Measurements from ENCODE around the gene SULT1C4. TPM values are rescaled to one million over a fixed set of nuclear protein-coding genes. Genes with fewer than 3 reads are reported as not detected.

SULT1C4 gene
- total and polyA plus RNA-seq, 2 of the 8 experiments (the other 6 are each of a cell fraction or from before 2014, with no cell fraction given) = 1.5 to 2.1 TPM

DNA sequence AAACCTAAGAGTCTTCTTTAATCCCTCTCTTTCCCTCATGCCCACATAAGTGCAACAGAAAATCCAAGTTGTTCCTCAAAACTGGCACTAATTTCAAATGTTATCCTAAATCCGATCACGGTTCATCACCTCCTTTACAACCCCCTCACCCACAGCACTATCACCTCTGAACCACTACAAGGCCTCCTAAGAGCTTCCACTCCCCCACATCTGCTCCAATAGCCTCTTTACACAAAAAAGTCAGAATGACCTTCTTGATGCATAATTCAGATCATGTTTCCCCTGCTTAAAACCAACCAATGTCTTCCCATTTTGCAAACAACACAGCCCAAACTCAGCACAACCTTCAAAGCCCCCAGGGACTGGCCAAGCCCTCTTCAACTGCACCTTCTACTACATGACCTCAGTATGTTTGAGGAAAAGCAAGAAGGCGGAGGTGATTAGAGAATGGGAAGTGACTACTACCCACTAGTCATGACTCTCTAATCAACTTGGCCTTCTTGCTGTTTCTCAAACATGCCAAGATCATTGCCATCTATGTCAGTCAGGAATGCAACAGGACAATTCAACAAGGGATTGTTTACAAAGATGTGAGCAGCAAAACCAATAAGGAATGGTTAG lies 36.6 kb downstream of the SULT1C4 start:
- H2AK5ac ChIP-seq (ENCODE audit: low read depth, low read length) = no peak overlapping the region
- no peak overlapping the region for H4K91ac ChIP-seq (replicated peaks; ENCODE audit: insufficient read length, low read length)
- no peak overlapping the region for H3K4me2 ChIP-seq (ENCODE audit: insufficient read depth in 1 of 2, low read depth in 2 of 2, low read length in 2 of 2)
- no peaks in the 10 kb centered on the region for H4K20me1 ChIP-seq (replicated peaks in 1 of 2; ENCODE audit: control insufficient read depth in 1 of 2, insufficient read depth in 2 of 2, low read length in 2 of 2)
- no peaks in the 10 kb centered on the region for H3K9me3 ChIP-seq (ENCODE audit: insufficient read depth in 2 of 2, low read depth in 1 of 2, low read length in 1 of 2)
- no peak overlapping the region for H3K4me3 ChIP-seq (ENCODE audit: extremely low read depth in 1 of 4, insufficient read depth in 2 of 4, low read depth in 3 of 4, low read length in 4 of 4)
- H4K5ac ChIP-seq (ENCODE audit: insufficient read length, low read depth, low read length) = no peak overlapping the region
- H3K9ac ChIP-seq (replicated peaks in 1 of 4; ENCODE audit: extremely low read depth in 1 of 4, low read depth in 3 of 4, low read length in 3 of 4) = no peak overlapping the region
- H2BK120ac ChIP-seq (replicated peaks; ENCODE audit: low read depth, low read length) = no peak overlapping the region
- H3K4ac ChIP-seq (replicated peaks; ENCODE audit: insufficient read length, low read depth, low read length) = no peak overlapping the region
- H3K27me3 ChIP-seq (replicated peaks in 1 of 4; ENCODE audit: control insufficient read depth in 3 of 4, extremely low read depth in 1 of 4, insufficient read depth in 3 of 4, low read length in 3 of 4) = no peaks in the 10 kb centered on the region
- no peak overlapping the region for H3K14ac ChIP-seq (ENCODE audit: insufficient read length)
- no peaks in the 10 kb centered on the region for H3K36me3 ChIP-seq (ENCODE audit: control insufficient read depth in 2 of 4, insufficient read depth in 4 of 4, low read length in 3 of 4)
- no peak overlapping the region for H2BK20ac ChIP-seq (ENCODE audit: low read length)
- 90% methylated on average over 3 of the region's 3 CpGs; no CpG with 5 or more reads in 1 of the 2 experiments for WGBS, 2 experiments (ENCODE audit: extremely low coverage in 1 of 2, insufficient coverage in 1 of 2, insufficient read length in 1 of 2, insufficient replicate concordance in 2 of 2, low coverage in 1 of 2, low lambda C conversion rate in 2 of 2, missing lambda C conversion rate in 1 of 2)
- ChIA-PET CTCF (ENCODE audit: partially characterized antibody) (interaction anchor here (1.6 kb wide), 1 partner anchor 13 kb away, joined by 4 read pairs; no protein-coding TSS in a partner anchor), POLR2A (ENCODE audit: partially characterized antibody) (no interaction called here)
- H3K18ac ChIP-seq (ENCODE audit: extremely low read depth, low read length) = no peak overlapping the region
- no peak overlapping the region for H3K56ac ChIP-seq (replicated peaks; ENCODE audit: insufficient read length, low read depth, low read length)
- H2BK12ac ChIP-seq (ENCODE audit: low read depth, low read length) = no peak overlapping the region
- H2AFZ ChIP-seq (ENCODE audit: low read length) = no peak overlapping the region
- H3K79me1 ChIP-seq (ENCODE audit: low read depth, low read length) = no peaks in the 10 kb centered on the region
- H3K23ac ChIP-seq (ENCODE audit: insufficient read length) = no peak overlapping the region
- H2BK15ac ChIP-seq (ENCODE audit: low read length) = no peak overlapping the region
- H3K4me1 ChIP-seq (replicated peaks in 1 of 4; ENCODE audit: control insufficient read depth in 3 of 4, insufficient read depth in 4 of 4, low read length in 3 of 4) = no peaks in the 10 kb centered on the region
- no peaks in the 10 kb centered on the region for H3K79me2 ChIP-seq (ENCODE audit: control insufficient read depth in 1 of 2, insufficient read depth in 2 of 2, low read length in 2 of 2)
- no peaks in the 10 kb centered on the region for H3K23me2 ChIP-seq (ENCODE audit: low read depth, low read length)
- no peak overlapping the region for H2BK5ac ChIP-seq (ENCODE audit: low read depth, low read length)
- no peak overlapping the region for H4K8ac ChIP-seq (ENCODE audit: extremely low read depth, insufficient read depth, low read length)
- FAIRE-seq = no peak
- H3K27ac ChIP-seq (ENCODE audit: low read depth, low read length) = no peak overlapping the region
- DNase-seq (ENCODE audit: low read depth in 1 of 2, low spot score in 2 of 2) = no peak
- TF ChIP-seq KDM4A (IDR thresholded peaks at IDR 0.05; ENCODE audit: low read depth, low read length, severe bottlenecking) = no peak
- no peak for TF ChIP-seq YY1 (IDR thresholded peaks at IDR 0.05; ENCODE audit: low read depth, low read length)
- TF ChIP-seq SIN3A (conservative IDR thresholded peaks at IDR 0.05 in 1 of 2, IDR thresholded peaks at IDR 0.05 in 1 of 2; ENCODE audit: low read depth in 1 of 2, low read length in 2 of 2) = no peak
- TF ChIP-seq GABPA (IDR thresholded peaks at IDR 0.05; ENCODE audit: borderline replicate concordance, insufficient read depth, low read length) = no peak
- TF ChIP-seq MAFK (IDR thresholded peaks at IDR 0.05; ENCODE audit: low read depth, low read length) = no peak
- no peak for TF ChIP-seq BACH1 (IDR thresholded peaks at IDR 0.05; ENCODE audit: low read length)
- TF ChIP-seq GTF2F1 (IDR thresholded peaks at IDR 0.05; ENCODE audit: borderline replicate concordance, low read depth, low read length) = no peak
- TF ChIP-seq BRCA1 (IDR thresholded peaks at IDR 0.05; ENCODE audit: low read depth, low read length) = no peak
- TF ChIP-seq HDAC2 (IDR thresholded peaks at IDR 0.05; ENCODE audit: borderline replicate concordance in 1 of 2, low read depth in 2 of 2, low read length in 2 of 2) = no peak
- no peak for TF ChIP-seq CHD2 (IDR thresholded peaks at IDR 0.05; ENCODE audit: low read length)
- no peak for TF ChIP-seq PHF8 (conservative IDR thresholded peaks at IDR 0.05; ENCODE audit: low read depth, low read length)
- TF ChIP-seq, protein P1, sequence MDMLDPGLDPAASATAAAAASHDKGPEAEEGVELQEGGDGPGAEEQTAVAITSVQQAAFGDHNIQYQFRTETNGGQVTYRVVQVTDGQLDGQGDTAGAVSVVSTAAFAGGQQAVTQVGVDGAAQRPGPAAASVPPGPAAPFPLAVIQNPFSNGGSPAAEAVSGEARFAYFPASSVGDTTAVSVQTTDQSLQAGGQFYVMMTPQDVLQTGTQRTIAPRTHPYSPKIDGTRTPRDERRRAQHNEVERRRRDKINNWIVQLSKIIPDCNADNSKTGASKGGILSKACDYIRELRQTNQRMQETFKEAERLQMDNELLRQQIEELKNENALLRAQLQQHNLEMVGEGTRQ (IDR thresholded peaks at IDR 0.05; ENCODE audit: low read length) = no peak
- TF ChIP-seq TAF1 (IDR thresholded peaks at IDR 0.05; ENCODE audit: low read depth, low read length) = no peak

All from H1 (cell line).